Astrocyte (in vitro differentiated cells and primary cell): ENCODE results near the gene FAM149B1.

Experiments
- CTCF ChIP-seq: IDR thresholded peaks from 2 replicates; pipeline ENCODE4 v1.5.1; 2011; ENCODE audit warnings: low read depth, mild to moderate bottlenecking, inconsistent platforms, low read length, moderate library complexity; ENCODE audit not compliant: insufficient read depth
- EZH2 ChIP-seq: IDR thresholded peaks from 2 replicates; pipeline ENCODE4 v1.6.1; 2012; ENCODE audit warnings: mild to moderate bottlenecking, low read length, inconsistent platforms; ENCODE audit not compliant: insufficient read depth

GRCh38 chr10:73167783-73168464, at the start of gene FAM149B1, which contains the start of gene ECD:
- TF ChIP-seq CTCF = no peak
- TF ChIP-seq EZH2 = no peak
